Measurements from ENCODE around the gene CDC42BPG.

Gene CDC42BPG

GRCh38 chr11:64801158-64801464 lies 43.3 kb downstream of the CDC42BPG start:
- DNase-seq (ENCODE audit: low read depth) = no peak
- no peak overlapping the region for H3K4me3 ChIP-seq (ENCODE audit: low read length)
- TF ChIP-seq CTCF (IDR thresholded peaks at IDR 0.05; ENCODE audit: insufficient read depth, low read depth, low read length, missing control alignments) = no peak

DNA sequence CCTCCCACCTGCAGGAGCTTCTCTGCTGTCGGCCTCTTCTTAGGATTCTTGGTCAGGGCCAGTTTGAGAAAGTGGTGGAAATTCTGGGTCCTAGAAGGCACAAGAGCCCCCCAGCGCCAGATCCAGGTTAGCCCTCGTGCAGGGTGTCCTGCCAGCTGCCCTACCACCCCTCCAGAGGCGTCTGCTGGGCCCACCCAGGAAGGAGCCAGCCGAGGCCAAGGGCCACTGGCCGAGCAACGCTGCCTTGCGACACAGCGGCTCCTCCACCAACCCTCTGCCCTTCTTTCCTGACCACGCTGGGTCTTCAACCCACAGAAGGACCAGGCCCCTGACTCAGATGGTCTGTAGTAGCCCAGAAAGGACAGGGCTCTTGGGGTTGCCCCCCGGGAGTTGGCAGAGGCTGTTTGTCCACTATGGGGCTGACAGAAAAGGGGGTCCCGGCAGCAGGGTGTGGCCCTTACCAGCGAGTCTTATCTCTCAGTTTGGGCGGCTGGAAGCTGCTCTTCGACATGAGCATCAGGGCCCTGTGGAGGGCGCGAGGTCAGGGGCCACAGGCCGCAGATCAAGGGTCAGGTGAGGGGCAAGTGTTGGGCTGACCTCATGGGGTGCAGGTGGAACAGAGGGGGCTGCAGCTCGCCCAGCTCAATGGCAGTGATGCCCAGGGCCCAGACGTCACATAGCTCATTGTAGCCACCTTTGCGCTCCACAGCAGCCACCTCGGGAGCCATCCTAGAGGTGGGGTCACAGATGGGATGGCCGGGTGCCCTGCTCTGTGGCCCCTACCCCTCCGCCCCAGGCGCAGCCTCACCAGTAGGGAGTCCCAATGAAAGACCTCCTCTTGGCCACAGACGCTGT lies 43.9 kb downstream of the CDC42BPG start:
- H3K4me3 ChIP-seq (ENCODE audit: low read length) = no peak overlapping the region
- DNase-seq (ENCODE audit: low read depth) = no peak
- no peak for TF ChIP-seq CTCF (IDR thresholded peaks at IDR 0.05; ENCODE audit: insufficient read depth, low read depth, low read length, missing control alignments)

DNA sequence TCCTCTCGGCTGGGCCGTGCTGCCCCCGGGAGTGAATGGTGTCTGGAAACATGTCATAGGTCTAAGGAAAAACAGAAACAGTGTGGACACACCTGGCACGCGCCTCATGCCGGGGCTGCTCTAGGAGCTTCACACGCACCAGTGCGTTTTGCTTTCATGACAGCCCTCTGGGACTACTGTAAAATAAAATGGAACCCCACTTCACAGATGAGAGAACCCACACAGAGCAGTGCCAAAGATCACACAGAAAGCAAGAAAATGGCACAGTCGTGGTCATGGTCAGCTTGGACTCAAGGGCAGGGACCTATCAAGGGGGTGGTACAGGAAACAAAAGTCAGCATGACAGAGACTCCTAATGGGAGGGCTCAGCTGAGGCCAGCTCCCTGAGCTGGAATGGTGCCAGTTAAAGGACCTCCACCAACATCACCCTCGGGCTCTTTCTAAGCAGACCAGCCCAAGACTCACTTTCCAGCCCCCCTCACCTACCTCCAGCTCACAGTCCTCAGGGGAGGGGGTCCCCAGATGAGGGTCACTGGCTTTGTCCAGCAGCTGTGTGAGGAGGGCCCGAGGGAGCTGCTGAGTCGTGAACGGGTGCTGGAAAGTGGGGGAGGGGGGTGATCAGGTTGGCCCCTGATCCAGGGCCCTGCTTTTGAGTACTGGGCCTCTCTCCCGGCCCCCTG lies 44.7 kb downstream of the CDC42BPG start:
- DNase-seq (ENCODE audit: low read depth) = no peak
- no peak overlapping the region for H3K4me3 ChIP-seq (ENCODE audit: low read length)
- TF ChIP-seq CTCF (IDR thresholded peaks at IDR 0.05; ENCODE audit: insufficient read depth, low read depth, low read length, missing control alignments) = no peak

GRCh38 chr11:64799256-64799622 lies 45.2 kb downstream of the CDC42BPG start:
- H3K4me3 ChIP-seq (ENCODE audit: low read length) = no peak overlapping the region
- TF ChIP-seq CTCF (IDR thresholded peaks at IDR 0.05; ENCODE audit: insufficient read depth, low read depth, low read length, missing control alignments) = no peak
- DNase-seq (ENCODE audit: low read depth) = no peak

DNA sequence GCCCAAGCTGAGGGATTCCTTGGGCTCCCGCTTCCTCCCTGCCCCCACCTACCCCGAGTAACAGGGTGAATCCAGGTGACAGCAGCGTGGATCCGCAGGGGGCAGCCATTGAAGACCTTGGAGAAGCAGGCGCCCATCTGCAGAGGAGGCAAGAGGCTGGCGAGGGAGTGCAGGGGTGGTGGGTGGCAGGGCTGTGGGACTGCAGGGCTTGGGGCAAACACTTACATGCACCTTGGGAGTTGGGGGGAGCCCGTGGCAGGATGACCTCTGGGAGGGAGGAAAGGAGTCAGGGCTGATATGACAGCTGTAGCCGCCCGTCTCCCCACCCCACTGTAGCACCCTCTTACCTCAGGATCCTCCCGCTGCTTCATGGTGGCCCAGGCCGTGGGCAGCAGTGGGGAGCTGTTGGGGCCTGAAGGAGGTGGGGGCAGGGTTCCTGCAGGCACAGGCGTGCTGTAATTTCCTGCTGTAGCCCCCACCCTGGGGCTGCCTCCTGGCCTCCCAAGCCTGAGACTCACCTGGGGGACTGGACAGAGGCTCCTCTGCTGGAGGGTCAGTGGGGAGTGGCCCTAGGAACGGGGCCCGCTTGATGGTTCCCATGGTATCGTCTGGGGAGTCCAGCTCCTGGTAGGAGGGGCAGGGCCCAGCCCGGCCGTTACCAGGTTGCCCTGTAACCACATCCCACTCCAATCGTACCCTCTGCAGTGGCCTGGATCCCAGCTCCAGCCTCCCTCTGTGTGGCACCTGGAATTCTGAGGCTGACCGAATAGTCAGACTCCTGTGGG lies 47.5 kb downstream of the CDC42BPG start:
- DNase-seq (ENCODE audit: low read depth) = no peak
- no peak overlapping the region for H3K4me3 ChIP-seq (ENCODE audit: low read length)
- no peak for TF ChIP-seq CTCF (IDR thresholded peaks at IDR 0.05; ENCODE audit: insufficient read depth, low read depth, low read length, missing control alignments)

DNA sequence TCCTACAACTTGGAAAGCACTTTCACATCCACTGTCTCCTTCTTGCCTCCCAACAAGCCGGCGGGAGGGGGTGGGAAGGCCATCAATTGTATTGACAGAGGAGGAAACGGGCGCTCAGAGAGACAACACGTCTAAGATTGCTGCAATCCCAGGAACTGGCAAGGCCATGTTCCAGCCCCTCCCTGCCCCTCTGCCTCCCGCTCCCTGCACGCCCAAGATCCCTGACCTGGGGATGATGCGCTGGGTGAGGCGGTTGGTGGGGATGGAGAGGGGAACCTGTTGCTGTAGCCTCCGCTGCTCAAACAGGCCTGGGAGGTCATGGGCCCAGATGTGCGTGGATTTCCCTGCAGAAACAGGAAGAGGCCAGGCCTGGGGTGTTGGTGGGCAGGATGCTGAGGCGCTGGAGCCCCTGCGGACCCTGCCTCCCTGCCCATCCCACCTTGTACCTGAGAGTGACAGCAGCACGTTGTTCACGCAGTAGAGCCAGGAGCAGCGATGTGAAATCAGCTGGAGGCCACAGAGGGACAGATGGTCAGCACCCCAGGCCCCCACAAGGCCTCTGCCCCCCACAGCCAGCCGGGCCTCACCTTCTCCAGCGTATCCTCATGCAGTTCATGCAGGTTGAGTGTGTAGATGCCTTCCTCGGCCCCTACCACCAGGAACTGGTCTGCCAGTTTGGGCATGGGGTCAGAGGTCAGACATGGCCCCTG lies 48.3 kb downstream of the CDC42BPG start:
- no peak for TF ChIP-seq CTCF (IDR thresholded peaks at IDR 0.05; ENCODE audit: insufficient read depth, low read depth, low read length, missing control alignments)
- H3K4me3 ChIP-seq (ENCODE audit: low read length) = no peak overlapping the region
- no peak for DNase-seq (ENCODE audit: low read depth)

Data from epithelial cell of esophagus (primary cell).